Measurements from ENCODE around the gene RNF149. TPM values are rescaled to one million over a fixed set of nuclear protein-coding genes. Genes with fewer than 3 reads are reported as not detected.
"Not testable (repeated sequence)": the region's sequence is repeated elsewhere in the genome, so short reads cannot be mapped to it uniquely, and the experiment has no call there.

RNF149 gene
- total RNA-seq, 2 experiments from 2014 or later: 139 to 150 TPM

GRCh38 chr2:101238930-101239759, 69.4 kb downstream of the RNF149 start:
- no peak overlapping the region for H3K4me3 ChIP-seq (ENCODE audit: low read length)
- no peaks in the 10 kb centered on the region for H3K9me3 ChIP-seq (ENCODE audit: control insufficient read depth in 1 of 2, insufficient read depth in 1 of 2, low read length in 2 of 2)
- intact Hi-C loops (cut with DNase I, micrococcal nuclease): no loop called here
- H3K4me1 ChIP-seq (ENCODE audit: insufficient read depth, low read length): no peaks in the 10 kb centered on the region
- ChIA-PET POLR2A (interaction anchor here (2.9 kb wide), 1 partner anchor 14 kb away, joined by 13 read pairs; the partner anchor contains the start of gene CNOT11), CTCF (interaction anchor here (0.8 to 1.4 kb wide), 3 partner anchors 12 to 230 kb away, joined by 3 to 4 read pairs (median 4); no protein-coding TSS in a partner anchor)
- Mint-ChIP-seq H3K36me3 (ENCODE audit: low read depth) (no peaks in the 10 kb centered on the region), H3K27me3 (no peaks in the 10 kb centered on the region), H3K4me3 (no peak overlapping the region), H3K27ac (no peak overlapping the region), H3K4me1 (ENCODE audit: low read depth) (no peaks in the 10 kb centered on the region), H3K9me3 (no peaks in the 10 kb centered on the region)
- DNase-seq (no peak), ATAC-seq (ENCODE audit: poor library complexity) (no peak)
- no peak overlapping the region for H3K27ac ChIP-seq (ENCODE audit: low read depth in 1 of 2, low read length in 2 of 2)
- no peak for TF ChIP-seq CTCF (IDR thresholded peaks at IDR 0.05)
- no peaks in the 10 kb centered on the region for H3K27me3 ChIP-seq (ENCODE audit: control insufficient read depth in 1 of 2, insufficient read depth in 2 of 2, low read length in 2 of 2)
- H3K36me3 ChIP-seq (ENCODE audit: insufficient read depth, low read length): no peaks in the 10 kb centered on the region

- H3K27me3 ChIP-seq (ENCODE audit: control insufficient read depth in 1 of 2, insufficient read depth in 2 of 2, low read length in 2 of 2); ATAC-seq (ENCODE audit: poor library complexity); H3K36me3 ChIP-seq (ENCODE audit: insufficient read depth, low read length); H3K9me3 Mint-ChIP-seq; CTCF ChIA-PET; H3K36me3 Mint-ChIP-seq (ENCODE audit: low read depth); H3K4me3 ChIP-seq (ENCODE audit: low read length); H3K4me1 ChIP-seq (ENCODE audit: insufficient read depth, low read length); POLR2A ChIA-PET; DNase-seq; H3K4me1 Mint-ChIP-seq (ENCODE audit: low read depth); H3K27ac Mint-ChIP-seq; H3K27me3 Mint-ChIP-seq; H3K9me3 ChIP-seq (ENCODE audit: control insufficient read depth in 1 of 2, insufficient read depth in 1 of 2, low read length in 2 of 2); H3K27ac ChIP-seq (ENCODE audit: low read depth in 1 of 2, low read length in 2 of 2); intact Hi-C loops (cut with DNase I, micrococcal nuclease); H3K4me3 Mint-ChIP-seq: not testable (repeated sequence)
Measured at GRCh38 chr2:101237944-101238343, 70.6 kb downstream of the RNF149 start.

GRCh38 chr2:101235956-101236355, 72.5 kb downstream of the RNF149 start:
- H3K9me3 ChIP-seq (ENCODE audit: control insufficient read depth in 1 of 2, insufficient read depth in 1 of 2, low read length in 2 of 2); ATAC-seq (ENCODE audit: poor library complexity); H3K4me1 Mint-ChIP-seq (ENCODE audit: low read depth); H3K4me3 Mint-ChIP-seq; H3K4me3 ChIP-seq (ENCODE audit: low read length); H3K36me3 ChIP-seq (ENCODE audit: insufficient read depth, low read length); H3K27me3 ChIP-seq (ENCODE audit: control insufficient read depth in 1 of 2, insufficient read depth in 2 of 2, low read length in 2 of 2); DNase-seq; CTCF ChIA-PET; H3K27me3 Mint-ChIP-seq; H3K27ac Mint-ChIP-seq; H3K9me3 Mint-ChIP-seq; H3K36me3 Mint-ChIP-seq (ENCODE audit: low read depth); intact Hi-C loops (cut with DNase I, micrococcal nuclease); H3K27ac ChIP-seq (ENCODE audit: low read depth in 1 of 2, low read length in 2 of 2); H3K4me1 ChIP-seq (ENCODE audit: insufficient read depth, low read length): not testable (repeated sequence)
- POLR2A ChIA-PET: interaction anchor here (0.6 kb wide), 1 partner anchor 12 kb away, joined by 4 read pairs; no protein-coding TSS in a partner anchor

- no peak for ATAC-seq (ENCODE audit: poor library complexity)
- H3K27me3 ChIP-seq (ENCODE audit: control insufficient read depth in 1 of 2, insufficient read depth in 2 of 2, low read length in 2 of 2): no peaks in the 10 kb centered on the region
- H3K4me3 ChIP-seq (ENCODE audit: low read length): no peak overlapping the region
- CTCF ChIA-PET: no interaction called here
- no peak for DNase-seq
- intact Hi-C loops (cut with DNase I, micrococcal nuclease): no loop called here
- H3K36me3 ChIP-seq (ENCODE audit: insufficient read depth, low read length): no peaks in the 10 kb centered on the region
- Mint-ChIP-seq H3K4me1 (ENCODE audit: low read depth) (no peaks in the 10 kb centered on the region), H3K36me3 (ENCODE audit: low read depth) (no peaks in the 10 kb centered on the region), H3K4me3 (no peak overlapping the region), H3K27ac (no peak overlapping the region), H3K9me3 (no peaks in the 10 kb centered on the region), H3K27me3 (no peaks in the 10 kb centered on the region)
- H3K9me3 ChIP-seq (ENCODE audit: control insufficient read depth in 1 of 2, insufficient read depth in 1 of 2, low read length in 2 of 2): no peaks in the 10 kb centered on the region
- no peak overlapping the region for H3K27ac ChIP-seq (ENCODE audit: low read depth in 1 of 2, low read length in 2 of 2)
- H3K4me1 ChIP-seq (ENCODE audit: insufficient read depth, low read length): no peaks in the 10 kb centered on the region
- TF ChIP-seq CTCF (IDR thresholded peaks at IDR 0.05): no peak
- POLR2A ChIA-PET: no interaction called here
Measured at GRCh38 chr2:101234169-101234938, 74.1 kb downstream of the RNF149 start.
